Prostate gland (tissue), 2 donors: ENCODE data around the gene HMOX1.

Experiments
- CTCF ChIP-seq, 4 experiments: fragments of 200-600 bp in 2 of 4; fragments of 450-650 bp in 2 of 4; sonication (generic) in 2 of 4; IDR thresholded peaks; 1 replicate in 3 of 4; 2 replicates in 1 of 4; pipeline ENCODE4 v1.5.1; 2016 to 2019; ENCODE audit warnings: antibody characterized with exemption in 4 of 4, mild to moderate bottlenecking in 2 of 4, moderate library complexity in 2 of 4
- POLR2AphosphoS5 ChIP-seq: sonication (generic); formaldehyde crosslinking; IDR thresholded peaks from one replicate; pipeline ENCODE4 v1.6.1; 2017; ENCODE audit warnings: antibody characterized with exemption

DNA sequence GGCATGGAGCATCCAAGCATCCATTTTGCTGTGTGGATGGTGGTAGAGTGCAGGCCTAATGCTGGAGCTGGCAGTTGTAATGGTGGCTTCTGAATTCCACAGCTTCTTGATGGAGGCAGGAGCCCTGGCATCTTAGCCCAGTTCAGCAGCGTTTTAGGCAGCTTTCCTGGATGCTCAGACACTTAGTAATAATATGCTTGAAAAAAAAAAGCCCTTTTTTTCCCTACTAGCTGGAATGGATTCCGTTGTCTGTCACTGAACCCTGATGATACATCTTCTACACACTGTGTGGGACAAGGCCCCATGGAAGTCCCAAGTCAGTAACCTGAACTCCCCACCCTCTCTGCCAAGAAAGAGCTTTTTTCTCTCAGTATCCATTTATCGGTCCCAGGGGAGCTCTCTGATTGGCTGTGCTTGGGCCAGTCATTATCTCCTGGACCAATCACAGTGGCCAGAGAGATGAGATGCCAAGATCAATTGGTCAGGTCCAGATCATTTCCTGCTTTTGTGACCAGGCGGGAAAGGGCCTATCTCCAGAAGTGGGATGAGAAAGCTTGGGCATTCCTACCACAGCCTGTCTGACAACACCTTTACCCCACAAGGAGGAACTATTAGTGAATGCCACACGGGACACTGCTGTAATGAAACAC lies 53.3 kb downstream of the HMOX1 start:
- TF ChIP-seq CTCF (IDR thresholded peaks at IDR 0.05), result no peak
- no peak for TF ChIP-seq POLR2AphosphoS5
